B cell (primary cell): ENCODE results near the gene LIMS2. TPM values are rescaled to one million over a fixed set of nuclear protein-coding genes. Genes with fewer than 3 reads are reported as not detected.

Experiments used
- ATAC-seq: fragments of 200-7000 bp; cut with Tn5 transposase; one replicate; pipeline ENCODE4 v1.10.0; 2021; ENCODE audit warnings: low read depth, mild to moderate bottlenecking, moderate number of reproducible peaks, moderate library complexity
- CTCF ChIA-PET: fragments of 350-600 bp; sonication (Branson Sonifier 250); formaldehyde crosslinking; loops from one replicate; lab custom pipeline; 2021; ENCODE audit warnings: antibody characterized with exemption, inconsistent platforms; lab: Charles Lee
- POLR2A ChIA-PET: fragments of 350-600 bp; sonication (Branson Sonifier 250); formaldehyde crosslinking; loops from one replicate; lab custom pipeline; 2021; ENCODE audit warnings: antibody characterized with exemption; lab: Charles Lee
- DNase-seq: peaks from one replicate; pipeline ENCODE4 v3.0.0; 2013
- H2AFZ ChIP-seq: 2 replicates; pipeline ENCODE4 v1.6.1; 2012; ENCODE audit warnings: mild to moderate bottlenecking, low read depth, low read length; ENCODE audit not compliant: insufficient read depth, poor library complexity, severe bottlenecking
- H3K27ac ChIP-seq, 2 donors: 1 replicate in 1 of 2; 2 replicates in 1 of 2; pipeline ENCODE4 v1.5.1; 2012 to 2013; ENCODE audit warnings: low read length in 2 of 2, mild to moderate bottlenecking in 2 of 2, moderate library complexity in 1 of 2
- H3K27me3 ChIP-seq, 4 experiments: fragments of 200-600 bp in 1 of 4; sonication (generic) in 1 of 4; replicated peaks in 1 of 4; 1 replicate in 2 of 4; 2 replicates in 2 of 4; pipeline versions ENCODE4 v1.6.1 to v1.7.0; 2013 to 2016; ENCODE audit warnings: low read length in 3 of 4, mild to moderate bottlenecking in 2 of 4, mixed read lengths in 1 of 4, moderate library complexity in 1 of 4; ENCODE audit not compliant: insufficient read depth in 4 of 4, control insufficient read depth in 3 of 4; ENCODE audit errors: control extremely low read depth in 1 of 4
- H3K36me3 ChIP-seq, 2 experiments: replicated peaks in 1 of 2; 1 replicate in 1 of 2; 2 replicates in 1 of 2; pipeline versions ENCODE4 v1.6.1 to v1.7.1; 2013; ENCODE audit warnings: low read length in 1 of 2; ENCODE audit not compliant: insufficient read depth in 2 of 2, control insufficient read depth in 1 of 2; ENCODE audit errors: control extremely low read depth in 1 of 2, extremely low read depth in 1 of 2
- H3K4me1 ChIP-seq, 2 donors: fragments of 200-600 bp in 1 of 2; sonication (generic) in 1 of 2; 1 replicate in 1 of 2; 2 replicates in 1 of 2; pipeline versions ENCODE4 v1.5.1 to v1.6.1; 2013 to 2017; ENCODE audit warnings: low read length in 2 of 2; ENCODE audit not compliant: control insufficient read depth in 2 of 2, insufficient read depth in 2 of 2
- H3K4me2 ChIP-seq: replicated peaks from 2 replicates; pipeline ENCODE3; 2012; ENCODE audit warnings: mild to moderate bottlenecking, low read depth, low read length; ENCODE audit not compliant: poor library complexity, severe bottlenecking
- H3K4me3 ChIP-seq, 5 experiments: fragments of 200-600 bp in 1 of 5; sonication (generic) in 1 of 5; 1 replicate in 3 of 5; 2 replicates in 2 of 5; pipeline versions ENCODE4 v1.5.1 to v1.7.0; 2011 to 2016; ENCODE audit warnings: low read length in 4 of 5, mild to moderate bottlenecking in 4 of 5, low read depth in 2 of 5, control low read depth in 1 of 5, moderate library complexity in 1 of 5; ENCODE audit not compliant: insufficient read depth in 1 of 5; ENCODE audit errors: control extremely low read depth in 1 of 5, extremely low read depth in 1 of 5
- H3K79me2 ChIP-seq: fragments of 200-600 bp; sonication (generic); one replicate; pipeline ENCODE4 v1.6.0; 2016; ENCODE audit warnings: low read length; ENCODE audit not compliant: control insufficient read depth, insufficient read depth
- H3K9ac ChIP-seq: fragments of 200-600 bp; sonication (generic); 2 replicates; pipeline ENCODE4 v1.6.1; 2017; ENCODE audit warnings: mild to moderate bottlenecking, low read length, moderate library complexity
- H3K9me3 ChIP-seq, 3 donors: one replicate each; pipeline versions ENCODE4 v1.6.1 to v1.7.1; 2013; ENCODE audit warnings: low read length in 2 of 3; ENCODE audit not compliant: control insufficient read depth in 2 of 3, insufficient read depth in 1 of 3; ENCODE audit errors: control extremely low read depth in 1 of 3
- H4K20me1 ChIP-seq: 2 replicates; pipeline ENCODE4 v1.6.0; 2012; ENCODE audit warnings: mild to moderate bottlenecking, low read length; ENCODE audit not compliant: insufficient read depth, control insufficient read depth, poor library complexity, severe bottlenecking
- H3K27ac Mint-ChIP-seq: one replicate; pipeline ENCODE4 v1.8.0; 2021; ENCODE audit warnings: mixed read lengths
- H3K27me3 Mint-ChIP-seq: one replicate; pipeline ENCODE4 v1.8.0; 2021; ENCODE audit warnings: mixed read lengths
- H3K4me1 Mint-ChIP-seq: one replicate; pipeline ENCODE4 v1.8.0; 2021; ENCODE audit warnings: mixed read lengths
- H3K4me3 Mint-ChIP-seq: one replicate; pipeline ENCODE4 v1.8.0; 2021; ENCODE audit warnings: mixed read lengths
- H3K9me3 Mint-ChIP-seq: one replicate; pipeline ENCODE4 v1.8.0; 2022; ENCODE audit warnings: mixed read lengths; ENCODE audit not compliant: insufficient read depth
- CTCF ChIP-seq: fragments of 200-600 bp; IDR thresholded peaks from one replicate; pipeline ENCODE4 v1.8.0; 2022; ENCODE audit warnings: antibody characterized with exemption, mild to moderate bottlenecking
- EZH2 ChIP-seq: IDR thresholded peaks from 2 replicates; pipeline ENCODE4 v1.6.1; 2012; ENCODE audit warnings: borderline replicate concordance, low read depth, mild to moderate bottlenecking, moderate library complexity, low read length; ENCODE audit not compliant: insufficient read depth, poor library complexity, severe bottlenecking
- WGBS: methylation state at CpG from one replicate; pipeline ENCODE4 v1.1.5; 2013; ENCODE audit warnings: missing lambda C conversion rate; ENCODE audit not compliant: insufficient coverage; 5-methylcytosine and 5-hydroxymethylcytosine counted together
- intact Hi-C: fragments of 100-400 bp; cut with micrococcal nuclease; formaldehyde crosslinking; loops from one replicate; pipeline ENCODE4 v1.10.0; 2022
- polyA minus RNA-seq: library from RNA; depleted of rRNA, polyadenylated mRNA; stranded (reverse); fragments of >200 nt; gene quantifications from 2 replicates; pipeline ENCODE4 v1.2.3, GENCODE V29; 2012
- polyA plus RNA-seq: library from polyadenylated mRNA; depleted of rRNA; stranded (reverse); fragments of >200 nt; gene quantifications from 2 replicates; pipeline ENCODE4 v1.2.3, GENCODE V29; 2012
- total RNA-seq, 2 donors: library from RNA; stranded (reverse); fragments of 120-200 nt in 1 of 2; gene quantifications; 1 replicate in 1 of 2; 2 replicates in 1 of 2; pipeline versions ENCODE4 v1.2.3 to v1.2.4, GENCODE V29; 2013 to 2022

The LIMS2 gene
- total RNA-seq = 4.2 and 6.7 TPM in 2 replicates
- total RNA-seq (2013) = 4.0 TPM
- 15.4 and 32.2 TPM in 2 replicates for polyA plus RNA-seq
- 5.6 and 6.6 TPM in 2 replicates for polyA minus RNA-seq

GRCh38 chr2:127675331-127676261 is at the start of gene LIMS2:
Gene LIMS2, minus strand, starts transcription at chr2:127675530. Its CDS starts 506 bp downstream, at chr2:127675024.
- peaks cover 12 to 19% of the 10 kb centered on the region in 2 donors for H3K4me1 ChIP-seq
- no peaks in the 10 kb centered on the region for H3K79me2 ChIP-seq
- WGBS = 9% methylated on average over 38 of the region's 56 CpGs
- ChIA-PET CTCF (interaction anchor here (0.7 to 1.8 kb wide), 4 partner anchors 25 to 84 kb away, joined by 3 to 11 read pairs (median 4); no protein-coding TSS in a partner anchor), POLR2A (interaction anchor here (0.5 to 1.1 kb wide), 4 partner anchors 18 to 149 kb away, joined by 3 to 5 read pairs (median 4); partner anchors contain the start of genes IWS1 and SFT2D3)
- peaks cover 11% of the 10 kb centered on the region for H3K4me1 Mint-ChIP-seq
- H3K27ac ChIP-seq = no peak within 1 kb of the TSS
- H2AFZ ChIP-seq = peak within 1 kb of the TSS; percentile 65
- H3K4me3 ChIP-seq = peak within 1 kb of the TSS in 4 of 5 experiments; percentile 13 to 58 (median 41)
- H3K27me3 Mint-ChIP-seq = peaks cover 36% of the 10 kb centered on the region
- peaks cover 0 to 3% (median 0%) of the 10 kb centered on the region in 3 donors for H3K9me3 ChIP-seq
- ATAC-seq (peak; percentile 26), DNase-seq (peak; percentile 31)
- TF ChIP-seq CTCF (no peak), EZH2 (peak; percentile 90)
- H3K4me3 Mint-ChIP-seq = peak within 1 kb of the TSS; percentile 88
- no peak within 1 kb of the TSS for H3K27ac Mint-ChIP-seq
- no peaks in the 10 kb centered on the region for H3K36me3 ChIP-seq
- peak within 1 kb of the TSS; percentile 57 for H3K9ac ChIP-seq
- intact Hi-C loops = no loop called here
- H3K4me2 ChIP-seq = peak within 1 kb of the TSS; percentile 89
- no peaks in the 10 kb centered on the region for H3K9me3 Mint-ChIP-seq
- H4K20me1 ChIP-seq = no peaks in the 10 kb centered on the region
- H3K27me3 ChIP-seq = peaks cover 0 to 41% (median 23%) of the 10 kb centered on the region in 4 experiments
